Measurements from ENCODE around the gene PSMB2.

DNA sequence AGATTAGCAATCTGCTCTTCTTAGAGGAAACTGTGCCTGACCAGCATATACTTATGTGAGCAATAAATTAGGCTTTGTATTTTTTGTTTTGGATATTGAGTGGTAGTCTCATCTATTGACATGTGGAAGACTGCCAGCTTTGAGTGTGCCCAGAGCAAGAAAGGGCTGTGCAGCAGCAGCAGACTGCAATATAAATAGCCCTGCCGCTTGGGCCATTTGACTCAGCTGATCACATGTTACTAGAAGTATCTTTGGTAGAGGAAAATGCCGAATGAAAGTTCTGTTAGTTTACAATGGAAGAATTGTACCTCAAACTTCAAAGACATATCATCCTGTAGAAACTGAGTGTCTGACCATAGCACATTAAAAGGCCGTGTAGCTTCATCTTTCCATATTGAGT lies 9.1 kb upstream of the PSMB2 start:
- TF ChIP-seq, protein P1, sequence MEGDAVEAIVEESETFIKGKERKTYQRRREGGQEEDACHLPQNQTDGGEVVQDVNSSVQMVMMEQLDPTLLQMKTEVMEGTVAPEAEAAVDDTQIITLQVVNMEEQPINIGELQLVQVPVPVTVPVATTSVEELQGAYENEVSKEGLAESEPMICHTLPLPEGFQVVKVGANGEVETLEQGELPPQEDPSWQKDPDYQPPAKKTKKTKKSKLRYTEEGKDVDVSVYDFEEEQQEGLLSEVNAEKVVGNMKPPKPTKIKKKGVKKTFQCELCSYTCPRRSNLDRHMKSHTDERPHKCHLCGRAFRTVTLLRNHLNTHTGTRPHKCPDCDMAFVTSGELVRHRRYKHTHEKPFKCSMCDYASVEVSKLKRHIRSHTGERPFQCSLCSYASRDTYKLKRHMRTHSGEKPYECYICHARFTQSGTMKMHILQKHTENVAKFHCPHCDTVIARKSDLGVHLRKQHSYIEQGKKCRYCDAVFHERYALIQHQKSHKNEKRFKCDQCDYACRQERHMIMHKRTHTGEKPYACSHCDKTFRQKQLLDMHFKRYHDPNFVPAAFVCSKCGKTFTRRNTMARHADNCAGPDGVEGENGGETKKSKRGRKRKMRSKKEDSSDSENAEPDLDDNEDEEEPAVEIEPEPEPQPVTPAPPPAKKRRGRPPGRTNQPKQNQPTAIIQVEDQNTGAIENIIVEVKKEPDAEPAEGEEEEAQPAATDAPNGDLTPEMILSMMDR (IDR thresholded peaks at IDR 0.05) = no peak
- TF ChIP-seq MYC (IDR thresholded peaks at IDR 0.05; ENCODE audit: borderline replicate concordance, low read length) (no peak), EP300 (IDR thresholded peaks at IDR 0.05) (no peak)
